ENCODE measurements around the gene ADARB1. TPM values are rescaled to one million over a fixed set of nuclear protein-coding genes. Genes with fewer than 3 reads are reported as not detected.

The ADARB1 gene
- total RNA-seq, 1 donor from 2014 or later: 25.9 TPM

DNA sequence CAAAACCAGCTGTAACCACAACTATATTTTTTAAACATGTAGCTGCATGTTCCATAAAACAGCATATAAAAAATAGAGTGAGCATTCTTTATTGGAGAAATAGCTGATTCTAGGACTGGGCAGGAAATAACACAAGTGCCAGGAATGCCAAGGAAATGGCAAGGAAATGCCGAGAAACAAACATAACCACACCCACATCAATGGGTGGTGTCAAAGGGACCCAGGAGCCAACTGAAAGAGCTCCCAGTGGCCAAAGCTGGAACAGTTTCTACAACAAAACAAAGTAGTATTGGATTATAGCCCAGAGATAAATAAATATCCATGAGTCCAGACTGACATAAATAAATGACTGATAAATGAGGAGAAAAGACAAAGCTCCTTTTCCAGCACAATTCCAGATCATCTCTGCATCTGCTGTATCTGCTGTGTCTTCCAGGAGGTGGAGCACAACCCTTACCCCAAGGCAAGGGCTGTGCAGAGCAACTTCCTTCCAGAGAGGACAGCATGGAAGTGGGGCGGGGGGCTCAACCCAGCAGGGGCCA is 28.1 kb downstream of the ADARB1 start:
- Mint-ChIP-seq H3K4me3 (no peak overlapping the region), H3K4me1 (ENCODE audit: low read depth) (peaks cover 65% of the 10 kb centered on the region), H3K9me3 (no peaks in the 10 kb centered on the region), H3K36me3 (ENCODE audit: low read depth) (peaks cover 4% of the 10 kb centered on the region), H3K27ac (no peak overlapping the region), H3K27me3 (ENCODE audit: insufficient read depth) (peaks cover 3% of the 10 kb centered on the region)
- intact Hi-C loops (cut with micrococcal nuclease): no loop called here
- DNase-seq (ENCODE audit: low spot score): no peak

DNA sequence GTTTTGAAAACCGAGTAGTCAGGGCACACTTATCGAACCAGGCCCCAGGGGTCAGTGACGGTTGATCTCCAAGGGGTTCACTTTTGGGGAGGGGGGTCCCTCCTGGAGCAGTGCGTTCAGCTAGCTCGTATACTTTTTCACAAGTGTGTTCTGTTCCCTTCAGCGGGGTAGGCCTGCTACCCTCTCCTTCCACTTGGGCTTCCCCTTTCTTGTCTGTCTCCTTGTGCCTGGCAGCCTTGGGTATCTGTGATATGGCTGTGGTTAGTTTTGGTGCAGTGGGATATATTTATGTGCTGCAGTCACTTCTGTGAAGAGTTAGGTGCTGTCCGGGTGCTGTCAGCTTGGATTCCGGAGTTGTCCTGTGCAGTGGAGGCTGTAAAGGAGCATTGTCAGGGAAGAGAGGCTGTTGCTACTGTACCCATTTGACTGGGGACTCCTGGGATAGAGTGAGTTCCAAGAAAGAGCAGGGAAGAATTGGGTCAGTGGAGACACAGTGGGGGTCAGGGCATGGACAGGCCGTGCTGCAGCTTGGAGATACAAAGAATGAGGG is 29.7 kb downstream of the ADARB1 start:
- intact Hi-C loops (cut with micrococcal nuclease): no loop called here
- peaks cover 65% of the 10 kb centered on the region for H3K4me1 Mint-ChIP-seq (ENCODE audit: low read depth)
- no peaks in the 10 kb centered on the region for H3K9me3 Mint-ChIP-seq
- H3K27me3 Mint-ChIP-seq (ENCODE audit: insufficient read depth): peaks cover 3% of the 10 kb centered on the region
- peaks cover 4% of the 10 kb centered on the region for H3K36me3 Mint-ChIP-seq (ENCODE audit: low read depth)
- no peak for DNase-seq (ENCODE audit: low spot score)
- H3K4me3 Mint-ChIP-seq: peak overlapping the region; percentile 28
- peak overlapping the region; percentile 5 for H3K27ac Mint-ChIP-seq

DNA sequence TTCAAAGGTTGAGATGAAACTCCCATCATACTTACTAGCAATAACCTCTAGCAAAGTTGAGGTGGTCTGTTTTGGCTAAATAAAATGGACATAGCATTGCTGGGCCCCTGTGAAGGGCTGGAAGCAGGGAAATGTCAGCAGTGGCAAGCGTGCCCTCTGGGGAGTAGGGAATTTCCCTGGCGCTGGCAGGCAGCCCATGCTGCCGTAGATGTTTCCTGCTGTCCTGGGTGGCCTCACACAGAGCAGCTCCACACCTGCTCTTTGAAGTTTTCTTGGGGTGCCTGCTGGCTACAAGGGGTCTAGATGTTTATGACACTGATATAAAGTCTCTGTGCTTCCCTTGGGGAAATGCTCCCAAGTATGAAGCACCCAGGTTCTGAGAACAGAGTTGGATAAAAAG is 30.2 kb downstream of the ADARB1 start:
- H3K27me3 Mint-ChIP-seq (ENCODE audit: insufficient read depth): peaks cover 3% of the 10 kb centered on the region
- H3K4me1 Mint-ChIP-seq (ENCODE audit: low read depth): peaks cover 69% of the 10 kb centered on the region
- H3K36me3 Mint-ChIP-seq (ENCODE audit: low read depth): peaks cover 4% of the 10 kb centered on the region
- no peaks in the 10 kb centered on the region for H3K9me3 Mint-ChIP-seq
- peak overlapping the region; percentile 28 for H3K4me3 Mint-ChIP-seq
- no peak overlapping the region for H3K27ac Mint-ChIP-seq
- intact Hi-C loops (cut with micrococcal nuclease): no loop called here
- DNase-seq (ENCODE audit: low spot score): no peak

DNA sequence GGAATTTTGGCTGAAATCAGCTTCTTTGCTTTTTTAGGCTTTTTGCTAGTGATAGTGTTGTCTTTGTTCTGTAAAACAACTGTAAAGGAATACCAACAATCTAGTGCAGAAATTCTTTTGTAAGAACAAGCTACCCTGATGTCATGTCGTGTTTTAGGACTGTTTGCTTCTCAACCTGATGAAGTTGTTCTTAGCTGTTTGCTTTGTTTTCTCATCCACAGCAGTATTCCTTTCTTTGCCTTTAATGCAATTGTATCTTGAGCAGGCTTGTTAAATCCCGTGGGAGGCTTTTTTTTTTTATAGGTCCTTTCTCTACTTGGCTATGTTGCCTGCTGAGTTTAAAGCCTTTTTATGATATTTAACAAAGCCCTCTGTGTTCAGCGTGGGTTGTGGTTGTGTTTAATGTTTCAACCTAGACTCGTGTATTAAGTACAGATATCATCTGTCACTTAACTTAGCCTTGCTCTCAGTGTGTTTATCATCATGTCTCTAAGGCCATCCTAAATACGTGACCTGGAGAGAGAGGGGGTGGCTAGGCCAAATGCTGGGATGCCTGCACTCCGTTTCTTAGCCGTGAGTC is 31.6 kb downstream of the ADARB1 start:
- peaks cover 5% of the 10 kb centered on the region for H3K27me3 Mint-ChIP-seq (ENCODE audit: insufficient read depth)
- no peaks in the 10 kb centered on the region for H3K9me3 Mint-ChIP-seq
- intact Hi-C loops (cut with micrococcal nuclease): no loop called here
- no peak for DNase-seq (ENCODE audit: low spot score)
- peaks cover 83% of the 10 kb centered on the region for H3K4me1 Mint-ChIP-seq (ENCODE audit: low read depth)
- H3K36me3 Mint-ChIP-seq (ENCODE audit: low read depth): peaks cover 4% of the 10 kb centered on the region
- H3K4me3 Mint-ChIP-seq: no peak overlapping the region
- no peak overlapping the region for H3K27ac Mint-ChIP-seq

DNA sequence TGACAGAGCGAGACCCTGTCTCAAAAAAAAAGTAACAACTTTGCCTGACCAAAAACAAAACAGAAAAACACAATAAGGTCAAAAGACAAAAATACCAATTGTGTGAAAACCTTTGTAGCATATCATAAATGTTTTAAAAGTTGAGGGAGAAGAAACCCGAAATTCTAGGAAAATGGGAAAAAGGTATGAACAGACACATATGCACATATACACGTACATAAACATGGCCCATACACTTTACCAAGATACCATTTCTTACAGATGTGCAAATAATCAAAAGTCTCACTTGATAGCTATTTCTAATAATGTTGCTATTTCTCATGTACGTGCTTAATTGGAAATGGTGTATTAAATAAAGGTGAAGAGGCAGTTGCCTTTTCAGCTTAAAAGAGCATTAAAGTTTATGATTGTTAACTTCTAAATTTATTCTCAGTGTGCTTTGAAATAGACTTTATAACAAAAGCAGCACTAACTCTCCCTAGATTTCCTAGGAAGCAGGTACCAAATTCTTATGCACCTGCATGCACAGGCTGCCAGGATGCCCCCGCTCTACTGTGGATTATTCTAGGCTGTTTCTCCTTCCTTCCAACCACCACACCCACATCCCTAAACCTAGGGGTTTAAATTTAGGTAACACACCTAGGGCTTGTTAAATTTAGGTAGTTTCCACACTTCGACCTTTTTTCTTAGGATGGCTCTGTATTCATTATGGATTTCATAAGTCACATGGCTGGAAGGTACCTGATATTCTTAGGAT is 33.8 kb downstream of the ADARB1 start:
- no peak for DNase-seq (ENCODE audit: low spot score)
- intact Hi-C loops (cut with micrococcal nuclease): no loop called here
- Mint-ChIP-seq H3K27ac (no peak overlapping the region), H3K27me3 (ENCODE audit: insufficient read depth) (peaks cover 5% of the 10 kb centered on the region), H3K9me3 (no peaks in the 10 kb centered on the region), H3K4me3 (no peak overlapping the region), H3K4me1 (ENCODE audit: low read depth) (peaks cover 83% of the 10 kb centered on the region), H3K36me3 (ENCODE audit: low read depth) (peaks cover 6% of the 10 kb centered on the region)

DNA sequence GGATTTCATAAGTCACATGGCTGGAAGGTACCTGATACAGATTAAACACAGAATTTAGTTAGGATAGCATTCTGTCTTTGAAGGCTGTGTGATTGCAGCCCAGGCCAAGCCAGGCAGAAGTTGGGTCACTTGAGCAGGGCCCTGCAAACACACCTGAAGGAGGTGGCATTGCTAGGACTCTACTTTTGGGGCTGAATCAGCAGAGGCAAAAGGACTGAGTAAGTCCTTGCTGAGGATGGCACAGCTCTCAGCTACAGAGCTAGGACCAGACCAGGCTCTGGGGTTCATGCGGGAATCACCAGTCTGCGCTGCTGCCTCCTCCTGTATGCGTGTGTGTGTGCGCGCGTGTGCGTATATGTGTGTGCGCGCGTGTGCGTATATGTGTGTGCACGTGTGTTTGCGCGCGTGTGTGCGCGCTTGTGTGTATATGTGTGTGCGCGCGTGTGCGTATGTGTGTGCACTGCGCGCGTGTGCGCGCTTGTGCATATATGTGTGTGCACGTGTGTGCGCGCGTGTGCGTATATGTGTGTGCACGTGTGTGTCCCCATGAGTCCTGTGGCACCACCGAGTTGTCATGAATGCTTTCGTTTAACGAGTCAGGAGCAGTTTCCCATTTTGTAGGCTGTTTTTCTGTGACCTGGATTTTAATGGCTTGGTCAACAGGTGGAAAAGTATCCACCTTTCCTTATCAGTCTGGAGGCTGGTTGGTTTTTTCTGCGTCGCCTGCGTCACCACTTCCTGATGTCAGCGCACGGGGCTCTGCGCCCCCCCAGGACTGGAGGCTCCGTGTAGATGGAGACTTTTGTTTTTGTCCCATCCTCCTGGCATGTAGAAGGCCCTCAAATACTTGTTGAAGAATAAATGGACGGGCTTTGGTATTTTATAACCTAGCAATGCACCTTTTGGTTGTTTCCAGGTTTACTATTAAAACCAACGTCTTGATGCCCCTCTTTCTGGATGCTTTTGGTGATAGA is 34.7 kb downstream of the ADARB1 start:
- peak overlapping the region; percentile 45 for H3K4me3 Mint-ChIP-seq
- intact Hi-C loops (cut with micrococcal nuclease): loop anchor here (1.0 kb wide), 1 partner anchor 30 kb away; no protein-coding TSS in a partner anchor
- H3K36me3 Mint-ChIP-seq (ENCODE audit: low read depth): peaks cover 6% of the 10 kb centered on the region
- H3K27me3 Mint-ChIP-seq (ENCODE audit: insufficient read depth): peaks cover 5% of the 10 kb centered on the region
- H3K27ac Mint-ChIP-seq: no peak overlapping the region
- H3K4me1 Mint-ChIP-seq (ENCODE audit: low read depth): peaks cover 75% of the 10 kb centered on the region
- H3K9me3 Mint-ChIP-seq: no peaks in the 10 kb centered on the region
- no peak for DNase-seq (ENCODE audit: low spot score)

- H3K36me3 Mint-ChIP-seq (ENCODE audit: low read depth): peaks cover 7% of the 10 kb centered on the region
- H3K4me1 Mint-ChIP-seq (ENCODE audit: low read depth): peaks cover 66% of the 10 kb centered on the region
- peak; percentile 19 for DNase-seq (ENCODE audit: low spot score)
- H3K27me3 Mint-ChIP-seq (ENCODE audit: insufficient read depth): peaks cover 5% of the 10 kb centered on the region
- peak overlapping the region; percentile 41 for H3K4me3 Mint-ChIP-seq
- H3K27ac Mint-ChIP-seq: peak overlapping the region; percentile 5
- no peaks in the 10 kb centered on the region for H3K9me3 Mint-ChIP-seq
- intact Hi-C loops (cut with micrococcal nuclease): loop anchor here (1.0 kb wide), 1 partner anchor 31 kb away; no protein-coding TSS in a partner anchor
These were observed 35.6 kb downstream of the ADARB1 start for GRCh38 chr21:45109831-45110492.

- Mint-ChIP-seq H3K36me3 (ENCODE audit: low read depth) (peaks cover 5% of the 10 kb centered on the region), H3K4me1 (ENCODE audit: low read depth) (peaks cover 66% of the 10 kb centered on the region), H3K9me3 (no peaks in the 10 kb centered on the region), H3K4me3 (peak overlapping the region; percentile 56), H3K27me3 (ENCODE audit: insufficient read depth) (peaks cover 2% of the 10 kb centered on the region), H3K27ac (no peak overlapping the region)
- DNase-seq (ENCODE audit: low spot score): no peak
- intact Hi-C loops (cut with micrococcal nuclease): no loop called here
These were observed 36.7 kb downstream of the ADARB1 start for GRCh38 chr21:45110873-45111624.

- intact Hi-C loops (cut with micrococcal nuclease): no loop called here
These were observed 37.3 kb downstream of the ADARB1 start for GRCh38 chr21:45111703-45112102.

GRCh38 chr21:45112371-45112770 is 38.0 kb downstream of the ADARB1 start:
- Mint-ChIP-seq H3K4me1 (ENCODE audit: low read depth) (peaks cover 67% of the 10 kb centered on the region), H3K27ac (no peak overlapping the region), H3K27me3 (ENCODE audit: insufficient read depth) (peaks cover 2% of the 10 kb centered on the region), H3K9me3 (no peaks in the 10 kb centered on the region), H3K4me3 (no peak overlapping the region), H3K36me3 (ENCODE audit: low read depth) (peaks cover 7% of the 10 kb centered on the region)
- intact Hi-C loops (cut with micrococcal nuclease): no loop called here
- DNase-seq (ENCODE audit: low spot score): no peak

More at GRCh38 chr21:45111703-45112102, 37.3 kb downstream of the ADARB1 start:
- Mint-ChIP-seq H3K4me3 (no peak overlapping the region), H3K27me3 (ENCODE audit: insufficient read depth) (peaks cover 2% of the 10 kb centered on the region), H3K27ac (no peak overlapping the region), H3K36me3 (ENCODE audit: low read depth) (peaks cover 7% of the 10 kb centered on the region), H3K4me1 (ENCODE audit: low read depth) (peaks cover 65% of the 10 kb centered on the region), H3K9me3 (no peaks in the 10 kb centered on the region)
- no peak for DNase-seq (ENCODE audit: low spot score)

GRCh38 chr21:45113543-45113942 is 39.2 kb downstream of the ADARB1 start:
- H3K27ac Mint-ChIP-seq: no peak overlapping the region
- peaks cover 7% of the 10 kb centered on the region for H3K36me3 Mint-ChIP-seq (ENCODE audit: low read depth)
- no peak overlapping the region for H3K4me3 Mint-ChIP-seq
- peaks cover 2% of the 10 kb centered on the region for H3K27me3 Mint-ChIP-seq (ENCODE audit: insufficient read depth)
- H3K9me3 Mint-ChIP-seq: no peaks in the 10 kb centered on the region
- no peak for DNase-seq (ENCODE audit: low spot score)
- intact Hi-C loops (cut with micrococcal nuclease): no loop called here
- H3K4me1 Mint-ChIP-seq (ENCODE audit: low read depth): peaks cover 64% of the 10 kb centered on the region

Data from activated T-helper 1 cell treated with anti-CD3 and anti-CD28 coated beads, Interleukin-12 subunit alpha, Interleukin-12 subunit beta, Interleukin-2, Interleukin-4 antibody, amounts not matched to agents 30 ng/mL and 10 ng/mL and 1 ng/mL, durations not matched to agents 14 hours and 24 hours and 36 hours (primary cell).